Measurements from ENCODE around the gene CDC42SE2. TPM values are rescaled to one million over a fixed set of nuclear protein-coding genes. Genes with fewer than 3 reads are reported as not detected.

CDC42SE2 gene
- total RNA-seq, 2 experiments from 2014 or later, result 106 to 108 TPM

GRCh38 chr5:131384616-131385214, 120.9 kb downstream of the CDC42SE2 start:
- Mint-ChIP-seq H3K27me3 (ENCODE audit: low read depth) (no peaks in the 10 kb centered on the region), H3K36me3 (ENCODE audit: low read depth) (peaks cover 30% of the 10 kb centered on the region), H3K4me3 (no peak overlapping the region), H3K27ac (peak overlapping the region; percentile 96), H3K9me3 (no peaks in the 10 kb centered on the region), H3K4me1 (ENCODE audit: low read depth) (peaks cover 95% of the 10 kb centered on the region)
- peak; percentile 71 for DNase-seq
- intact Hi-C loops (cut with micrococcal nuclease), result loop anchor here (10.0 kb wide), 1 partner anchor 1110 kb away; the partner anchor contains the start of gene IRF1
- CTCF ChIA-PET, result interaction anchor here (0.9 to 2.4 kb wide), 5 partner anchors 10 to 120 kb away, joined by 3 to 17 read pairs (median 6); partner anchors contain the start of gene CDC42SE2

- H3K9me3 Mint-ChIP-seq, result no peaks in the 10 kb centered on the region
- H3K36me3 Mint-ChIP-seq (ENCODE audit: low read depth), result peaks cover 37% of the 10 kb centered on the region
- DNase-seq, result no peak
- no peak overlapping the region for H3K4me3 Mint-ChIP-seq
- intact Hi-C loops (cut with micrococcal nuclease), result loop anchor here (10.0 kb wide), 1 partner anchor 1109 kb away; the partner anchor contains the start of gene IRF1
- peaks cover 97% of the 10 kb centered on the region for H3K4me1 Mint-ChIP-seq (ENCODE audit: low read depth)
- H3K27ac Mint-ChIP-seq, result peak overlapping the region; percentile 96
- no peaks in the 10 kb centered on the region for H3K27me3 Mint-ChIP-seq (ENCODE audit: low read depth)
- CTCF ChIA-PET, result interaction anchor here (0.9 to 1.9 kb wide), 3 partner anchors 13 to 123 kb away, joined by 4 to 5 read pairs (median 4); no protein-coding TSS in a partner anchor
Observed at GRCh38 chr5:131386124-131386523, 122.3 kb downstream of the CDC42SE2 start.

- DNase-seq, result no peak
- intact Hi-C loops (cut with micrococcal nuclease), result loop anchor here (10.0 kb wide), 1 partner anchor 1108 kb away; the partner anchor contains the start of gene IRF1
- CTCF ChIA-PET, result interaction anchor here (1.4 kb wide), 1 partner anchor 124 kb away, joined by 5 read pairs; no protein-coding TSS in a partner anchor
- Mint-ChIP-seq H3K4me3 (no peak overlapping the region), H3K27me3 (ENCODE audit: low read depth) (no peaks in the 10 kb centered on the region), H3K27ac (peak overlapping the region; percentile 96), H3K4me1 (ENCODE audit: low read depth) (peaks cover 97% of the 10 kb centered on the region), H3K36me3 (ENCODE audit: low read depth) (peaks cover 40% of the 10 kb centered on the region), H3K9me3 (no peaks in the 10 kb centered on the region)
Observed at GRCh38 chr5:131386779-131387178, 122.9 kb downstream of the CDC42SE2 start.

GRCh38 chr5:131387255-131387654, 123.4 kb downstream of the CDC42SE2 start:
- Mint-ChIP-seq H3K27me3 (ENCODE audit: low read depth) (no peaks in the 10 kb centered on the region), H3K9me3 (no peaks in the 10 kb centered on the region), H3K27ac (peak overlapping the region; percentile 96), H3K4me3 (no peak overlapping the region), H3K36me3 (ENCODE audit: low read depth) (peaks cover 44% of the 10 kb centered on the region), H3K4me1 (ENCODE audit: low read depth) (peaks cover 98% of the 10 kb centered on the region)
- intact Hi-C loops (cut with micrococcal nuclease), result loop anchor here (10.0 kb wide), 1 partner anchor 1108 kb away; the partner anchor contains the start of gene IRF1
- CTCF ChIA-PET, result interaction anchor here (0.7 to 1.4 kb wide), 2 partner anchors 73 to 124 kb away, joined by 4 to 5 read pairs; no protein-coding TSS in a partner anchor
- no peak for DNase-seq

- CTCF ChIA-PET, result interaction anchor here (0.7 to 1.7 kb wide), 5 partner anchors 11 to 104 kb away, joined by 3 to 8 read pairs (median 3); no protein-coding TSS in a partner anchor
- peak overlapping the region; percentile 1 for H3K4me3 Mint-ChIP-seq
- H3K9me3 Mint-ChIP-seq, result no peaks in the 10 kb centered on the region
- peaks cover 61% of the 10 kb centered on the region for H3K36me3 Mint-ChIP-seq (ENCODE audit: low read depth)
- intact Hi-C loops (cut with micrococcal nuclease), result loop anchor here (1.0 to 10.0 kb wide), 4 partner anchors 10 to 1106 kb away; partner anchors contain the start of gene IRF1
- H3K4me1 Mint-ChIP-seq (ENCODE audit: low read depth), result peaks cover 99% of the 10 kb centered on the region
- H3K27ac Mint-ChIP-seq, result peak overlapping the region; percentile 96
- no peaks in the 10 kb centered on the region for H3K27me3 Mint-ChIP-seq (ENCODE audit: low read depth)
- DNase-seq, result peak; percentile 61
Observed at GRCh38 chr5:131389096-131389868, 125.4 kb downstream of the CDC42SE2 start.

- DNase-seq, result no peak
- Mint-ChIP-seq H3K4me1 (ENCODE audit: low read depth) (peaks cover 96% of the 10 kb centered on the region), H3K27ac (peak overlapping the region; percentile 96), H3K36me3 (ENCODE audit: low read depth) (peaks cover 61% of the 10 kb centered on the region), H3K4me3 (peak overlapping the region; percentile 21), H3K27me3 (ENCODE audit: low read depth) (no peaks in the 10 kb centered on the region), H3K9me3 (no peaks in the 10 kb centered on the region)
- intact Hi-C loops (cut with micrococcal nuclease), result loop anchor here (1.0 to 10.0 kb wide), 4 partner anchors 11 to 1105 kb away; partner anchors contain the start of gene IRF1
- CTCF ChIA-PET, result interaction anchor here (1.2 to 1.7 kb wide), 3 partner anchors 11 to 104 kb away, joined by 3 to 8 read pairs (median 5); no protein-coding TSS in a partner anchor
Observed at GRCh38 chr5:131389869-131390265, 126.0 kb downstream of the CDC42SE2 start.

GRCh38 chr5:131392466-131393095, 128.7 kb downstream of the CDC42SE2 start:
- H3K36me3 Mint-ChIP-seq (ENCODE audit: low read depth), result peaks cover 66% of the 10 kb centered on the region
- CTCF ChIA-PET, result interaction anchor here (1.0 to 1.1 kb wide), 2 partner anchors 17 to 127 kb away, joined by 3 read pairs; no protein-coding TSS in a partner anchor
- H3K4me3 Mint-ChIP-seq, result no peak overlapping the region
- H3K27ac Mint-ChIP-seq, result peak overlapping the region; percentile 96
- no peaks in the 10 kb centered on the region for H3K9me3 Mint-ChIP-seq
- DNase-seq, result no peak
- intact Hi-C loops (cut with micrococcal nuclease), result no loop called here
- H3K4me1 Mint-ChIP-seq (ENCODE audit: low read depth), result peaks cover 94% of the 10 kb centered on the region
- H3K27me3 Mint-ChIP-seq (ENCODE audit: low read depth), result no peaks in the 10 kb centered on the region

- no peaks in the 10 kb centered on the region for H3K9me3 Mint-ChIP-seq
- H3K4me3 Mint-ChIP-seq, result peak overlapping the region; percentile 22
- H3K27me3 Mint-ChIP-seq (ENCODE audit: low read depth), result no peaks in the 10 kb centered on the region
- no peak for DNase-seq
- H3K27ac Mint-ChIP-seq, result peak overlapping the region; percentile 96
- H3K36me3 Mint-ChIP-seq (ENCODE audit: low read depth), result peaks cover 73% of the 10 kb centered on the region
- CTCF ChIA-PET, result no interaction called here
- H3K4me1 Mint-ChIP-seq (ENCODE audit: low read depth), result peaks cover 92% of the 10 kb centered on the region
- intact Hi-C loops (cut with micrococcal nuclease), result no loop called here
Observed at GRCh38 chr5:131393498-131393968, 129.7 kb downstream of the CDC42SE2 start.

- peaks cover 93% of the 10 kb centered on the region for H3K4me1 Mint-ChIP-seq (ENCODE audit: low read depth)
- peak; percentile 72 for DNase-seq
- H3K27me3 Mint-ChIP-seq (ENCODE audit: low read depth), result no peaks in the 10 kb centered on the region
- peaks cover 4% of the 10 kb centered on the region for H3K9me3 Mint-ChIP-seq
- H3K36me3 Mint-ChIP-seq (ENCODE audit: low read depth), result peaks cover 79% of the 10 kb centered on the region
- H3K4me3 Mint-ChIP-seq, result peak overlapping the region; percentile 67
- intact Hi-C loops (cut with micrococcal nuclease), result loop anchor here (1.0 kb wide), 3 partner anchors 15 to 185 kb away; no protein-coding TSS in a partner anchor
- CTCF ChIA-PET, result interaction anchor here (1.1 to 2.4 kb wide), 2 partner anchors 9 to 129 kb away, joined by 4 to 6 read pairs; no protein-coding TSS in a partner anchor
- peak overlapping the region; percentile 96 for H3K27ac Mint-ChIP-seq
Observed at GRCh38 chr5:131394128-131394527, 130.3 kb downstream of the CDC42SE2 start.

- intact Hi-C loops (cut with micrococcal nuclease), result loop anchor here (1.0 kb wide), 8 partner anchors 14 to 707 kb away; partner anchors contain the start of gene LYRM7
- DNase-seq, result peak; percentile 64
- peaks cover 7% of the 10 kb centered on the region for H3K9me3 Mint-ChIP-seq
- CTCF ChIA-PET, result interaction anchor here (0.7 to 2.4 kb wide), 8 partner anchors 11 to 140 kb away, joined by 3 to 10 read pairs (median 4); no protein-coding TSS in a partner anchor
- H3K4me1 Mint-ChIP-seq (ENCODE audit: low read depth), result peaks cover 83% of the 10 kb centered on the region
- H3K27ac Mint-ChIP-seq, result peak overlapping the region; percentile 96
- no peaks in the 10 kb centered on the region for H3K27me3 Mint-ChIP-seq (ENCODE audit: low read depth)
- H3K36me3 Mint-ChIP-seq (ENCODE audit: low read depth), result peaks cover 81% of the 10 kb centered on the region
- H3K4me3 Mint-ChIP-seq, result peak overlapping the region; percentile 54
Observed at GRCh38 chr5:131396015-131396414, 132.2 kb downstream of the CDC42SE2 start.

GRCh38 chr5:131396630-131397273, 132.9 kb downstream of the CDC42SE2 start:
- Mint-ChIP-seq H3K4me3 (peak overlapping the region; percentile 54), H3K36me3 (ENCODE audit: low read depth) (peaks cover 81% of the 10 kb centered on the region), H3K4me1 (ENCODE audit: low read depth) (peaks cover 76% of the 10 kb centered on the region), H3K9me3 (peaks cover 8% of the 10 kb centered on the region), H3K27ac (peak overlapping the region; percentile 96), H3K27me3 (ENCODE audit: low read depth) (no peaks in the 10 kb centered on the region)
- intact Hi-C loops (cut with micrococcal nuclease), result loop anchor here (1.0 kb wide), 8 partner anchors 14 to 707 kb away; partner anchors contain the start of gene LYRM7
- DNase-seq, result no peak
- CTCF ChIA-PET, result interaction anchor here (0.7 to 2.4 kb wide), 8 partner anchors 11 to 140 kb away, joined by 3 to 10 read pairs (median 4); no protein-coding TSS in a partner anchor

Measured in activated naive CD4-positive, alpha-beta T cell treated with anti-CD3 and anti-CD28 coated beads for 36 hours (primary cell).